HG03025 (cell line): ENCODE results near the gene XPO4.
"Not testable (repeated sequence)": the region's sequence is repeated elsewhere in the genome, so short reads cannot be mapped to it uniquely, and the experiment has no call there.

Experiments used
- ATAC-seq: cut with Tn5 transposase; IDR thresholded peaks from one replicate; pipeline ENCODE4 v1.9.1; 2021; ENCODE audit warnings: mild to moderate bottlenecking, moderate library complexity; ENCODE audit not compliant: unreplicated experiment, low FRiP score

XPO4 gene

DNA sequence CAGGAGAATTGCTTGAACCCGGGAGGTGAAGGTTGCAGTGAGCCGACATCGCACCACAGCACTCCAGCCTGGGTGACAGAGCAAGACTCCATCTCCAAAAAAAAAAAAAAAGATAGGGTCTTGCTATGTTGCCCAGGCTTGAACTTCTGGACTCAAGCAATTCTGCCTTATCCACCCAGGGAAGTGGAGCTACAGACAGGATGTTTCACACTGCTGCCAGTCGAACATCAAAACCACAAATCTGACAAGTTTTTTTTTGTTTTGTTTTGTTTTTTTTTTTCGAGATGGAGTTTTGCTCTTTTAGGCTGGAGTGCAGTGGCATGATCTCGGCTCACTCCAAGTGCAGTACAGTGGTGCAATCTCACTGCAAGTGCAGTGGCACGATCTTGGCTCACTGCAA, 10.8 kb downstream of the XPO4 start:
- ATAC-seq, result no peak

GRCh38 chr13:20891034-20891433, 11.5 kb downstream of the XPO4 start:
- ATAC-seq, result no peak

DNA sequence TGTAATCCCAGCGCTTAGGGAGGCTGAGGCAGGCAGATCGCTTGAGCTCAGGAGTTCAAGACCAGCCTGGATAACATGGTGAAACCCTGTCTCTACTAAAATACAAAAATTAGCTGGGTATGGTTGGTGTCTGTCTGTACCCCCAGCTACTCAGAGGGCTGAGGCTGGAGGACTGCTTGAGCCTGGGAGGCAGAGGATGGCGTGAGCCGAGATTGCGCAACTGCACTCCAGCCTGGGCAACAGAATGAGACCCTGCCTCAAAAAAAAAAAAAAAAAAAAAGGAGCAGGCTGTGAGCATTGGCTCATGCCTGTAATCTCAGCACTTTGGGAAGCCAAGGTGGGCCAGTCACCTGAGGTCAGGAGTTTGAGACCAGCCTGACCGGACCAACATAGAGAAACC, 12.0 kb downstream of the XPO4 start:
- ATAC-seq, result not testable (repeated sequence)

DNA sequence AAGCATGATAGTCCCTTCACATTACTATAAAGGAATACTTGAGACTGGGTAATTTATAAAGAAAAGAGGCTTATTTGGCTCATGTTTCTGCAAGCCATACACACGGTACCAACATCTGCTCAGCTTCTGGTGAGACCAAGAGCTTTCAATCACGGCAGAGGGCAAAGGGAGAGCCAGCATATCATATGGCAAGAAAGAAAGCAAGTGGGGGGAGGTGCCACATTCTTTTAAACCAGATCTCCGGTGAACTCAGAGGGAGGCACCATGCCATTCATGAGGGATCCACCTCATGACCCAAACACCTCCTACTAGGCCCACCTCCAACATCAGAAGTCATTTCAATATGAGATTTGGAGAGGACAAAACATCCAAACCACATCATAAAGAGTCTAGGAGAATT, 20.3 kb downstream of the XPO4 start:
- ATAC-seq, result no peak

DNA sequence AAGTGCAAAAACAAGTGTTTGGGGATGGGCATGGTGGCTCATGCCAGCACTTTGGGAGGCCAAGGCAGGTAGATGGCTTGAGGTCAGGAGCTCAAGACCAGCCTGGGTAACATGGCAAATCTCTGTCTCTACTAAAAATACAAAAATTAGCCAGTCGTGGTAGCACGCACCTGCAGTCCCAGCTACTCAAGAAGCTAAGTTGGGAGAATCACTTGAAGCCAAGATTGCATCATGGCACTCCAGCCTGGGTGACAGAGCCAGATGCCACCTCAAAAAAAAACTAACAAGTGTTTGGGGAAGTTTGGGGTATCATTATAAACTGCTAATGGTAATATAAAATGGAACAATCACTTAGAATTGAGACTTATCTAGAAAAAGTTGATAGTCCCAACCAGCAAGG, 24.6 kb downstream of the XPO4 start:
- no peak for ATAC-seq

GRCh38 chr13:20876802-20877201, 25.7 kb downstream of the XPO4 start:
- ATAC-seq, result not testable (repeated sequence)

DNA sequence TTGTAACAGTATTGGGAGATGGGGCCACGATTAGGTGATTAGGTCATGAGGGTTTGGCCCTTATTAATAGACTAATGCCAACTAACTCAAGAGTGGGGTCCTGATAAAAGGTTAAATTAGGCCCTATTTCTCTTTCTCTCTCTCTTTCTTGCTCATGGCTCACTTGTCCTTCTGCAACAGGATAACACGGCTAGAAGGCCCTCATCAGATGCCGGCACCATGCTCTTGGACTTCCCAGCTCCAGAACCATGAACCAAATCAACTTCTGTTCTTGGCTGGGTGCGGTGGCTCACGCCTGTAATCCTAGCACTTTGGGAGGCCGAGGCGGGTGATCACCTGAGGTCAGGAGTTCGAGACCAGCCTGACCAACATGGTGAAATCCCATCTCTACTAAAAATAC, 28.1 kb downstream of the XPO4 start:
- not testable (repeated sequence) for ATAC-seq

DNA sequence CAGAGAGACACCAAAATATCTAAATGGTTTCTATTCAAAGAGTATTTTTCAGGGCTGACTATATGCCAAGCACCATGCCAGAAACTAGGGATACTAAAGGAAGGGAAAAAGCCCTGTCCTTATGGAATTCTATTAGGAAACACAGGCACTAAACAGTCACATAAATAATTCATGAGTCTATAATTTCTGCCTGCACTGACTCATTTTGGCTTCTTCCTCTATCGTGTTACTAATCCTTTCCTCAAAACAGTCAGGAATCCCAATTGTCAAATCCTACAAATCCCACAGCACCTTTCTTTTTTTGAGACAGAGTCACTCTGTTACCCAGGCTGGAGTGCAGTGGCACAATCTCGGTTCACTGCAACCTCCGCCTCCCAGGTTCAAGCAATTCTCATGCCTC, 29.2 kb downstream of the XPO4 start:
- no peak for ATAC-seq

DNA sequence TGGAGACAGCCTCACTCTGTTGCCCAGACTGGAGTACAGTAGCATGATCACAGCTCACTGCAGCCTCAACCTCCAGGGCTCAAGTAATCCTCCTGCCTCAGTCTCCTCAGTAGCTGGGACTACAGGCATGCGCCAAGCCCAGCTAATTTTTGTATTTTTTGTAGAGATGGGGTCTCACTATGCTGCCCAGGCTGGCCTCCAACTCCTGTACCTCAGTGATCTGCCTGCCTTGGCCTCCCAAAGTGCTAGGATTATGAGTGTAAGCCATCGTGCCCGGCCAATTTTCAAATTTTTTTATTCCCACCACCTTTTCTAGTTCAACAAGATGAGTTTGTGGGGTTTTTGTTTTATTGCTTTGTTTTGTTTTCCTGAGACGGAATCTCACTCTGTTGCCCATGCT, 31.7 kb downstream of the XPO4 start:
- ATAC-seq, result no peak

DNA sequence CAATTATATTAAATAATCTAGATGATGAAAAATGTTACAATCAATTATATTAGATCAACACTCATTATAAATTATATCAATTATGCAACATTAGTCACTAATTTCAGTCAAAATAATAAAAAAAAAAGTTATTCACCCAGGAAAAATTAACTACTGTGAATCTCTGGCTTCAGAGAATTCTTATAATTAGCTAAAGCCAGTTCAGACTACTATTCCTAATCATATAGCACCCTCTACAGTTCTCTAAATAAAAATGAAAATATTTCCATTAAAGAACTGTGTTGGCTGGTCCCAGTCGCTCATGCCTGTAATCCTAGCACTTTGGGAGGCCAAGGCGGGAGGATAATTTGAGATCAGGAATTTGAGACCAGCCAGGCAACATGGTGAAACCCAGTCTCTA, 33.0 kb downstream of the XPO4 start:
- no peak for ATAC-seq

DNA sequence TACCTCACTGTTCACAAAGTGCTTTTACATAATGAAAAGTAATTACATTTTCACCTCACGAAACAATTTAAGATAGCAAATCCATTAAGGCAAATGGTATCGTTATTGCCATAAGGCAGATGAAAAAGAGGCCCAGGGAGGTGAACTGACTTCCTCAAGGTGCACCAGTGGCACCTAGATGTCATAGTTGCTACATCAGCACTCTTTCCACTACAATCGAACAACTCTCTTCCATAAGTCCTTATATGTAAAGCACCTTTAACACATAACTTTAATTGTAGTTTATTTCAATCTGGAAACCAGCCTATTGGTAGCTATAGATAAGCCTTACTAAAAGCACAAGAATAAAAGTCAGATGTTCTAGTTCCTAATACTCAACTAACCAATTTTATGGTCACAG, 35.1 kb downstream of the XPO4 start:
- no peak for ATAC-seq

- ATAC-seq, result not testable (repeated sequence)
Measured at GRCh38 chr13:20861666-20862065, 40.9 kb downstream of the XPO4 start.

DNA sequence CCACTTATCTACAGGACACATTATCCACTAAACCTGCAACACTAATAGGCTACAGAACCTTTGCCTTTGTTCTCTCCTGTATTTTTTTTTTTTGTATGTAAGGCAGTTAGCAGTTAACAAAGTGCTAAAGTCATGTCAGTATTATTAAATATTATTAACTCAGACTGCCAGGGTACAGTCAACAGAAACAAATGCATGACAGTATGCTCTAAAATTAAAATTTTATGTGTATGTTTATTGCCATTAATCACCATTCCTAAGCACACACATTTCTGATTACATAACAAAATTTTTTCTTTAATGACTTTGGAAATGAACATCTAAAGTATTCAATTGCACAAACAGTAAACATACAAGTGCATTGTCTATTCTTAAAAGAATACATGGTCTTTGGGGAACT, 41.7 kb downstream of the XPO4 start:
- no peak for ATAC-seq

GRCh38 chr13:20856650-20857049, 45.9 kb downstream of the XPO4 start:
- ATAC-seq, result no peak

- ATAC-seq, result no peak
Measured at GRCh38 chr13:20851844-20852402, 50.6 kb downstream of the XPO4 start.

- ATAC-seq, result no peak
Measured at GRCh38 chr13:20848944-20849343, 53.6 kb downstream of the XPO4 start.

DNA sequence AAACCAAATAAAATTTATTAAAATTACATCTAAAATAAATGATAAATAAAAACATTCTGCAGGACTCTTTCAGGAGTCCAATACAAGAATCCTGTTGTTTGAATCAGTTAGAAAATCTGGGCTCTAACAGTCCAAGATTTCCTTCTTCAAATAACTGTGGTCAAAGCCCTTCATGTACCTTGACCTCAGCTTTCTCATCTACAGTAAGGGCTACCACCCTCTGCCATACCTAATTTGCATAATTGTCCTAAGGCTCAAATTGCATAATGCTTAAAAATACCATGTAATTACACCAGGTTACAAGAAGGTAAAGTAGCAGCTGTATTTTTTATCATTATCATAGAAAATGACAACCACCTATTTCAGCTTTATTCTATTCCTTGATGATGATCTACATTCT, 54.3 kb downstream of the XPO4 start:
- ATAC-seq, result no peak

- ATAC-seq, result no peak
Measured at GRCh38 chr13:20847296-20847695, 55.2 kb downstream of the XPO4 start.

- ATAC-seq, result no peak
Measured at GRCh38 chr13:20843166-20843565, 59.4 kb downstream of the XPO4 start.

- no peak for ATAC-seq
Measured at GRCh38 chr13:20840568-20840967, 62.0 kb downstream of the XPO4 start.

- no peak for ATAC-seq
Measured at GRCh38 chr13:20833900-20834679, 68.5 kb downstream of the XPO4 start.

GRCh38 chr13:20832861-20833260, 69.7 kb downstream of the XPO4 start:
- ATAC-seq, result no peak
